Measurements from ENCODE around the gene BAIAP2L1.
"Not testable (repeated sequence)": the region's sequence is repeated elsewhere in the genome, so short reads cannot be mapped to it uniquely, and the experiment has no call there.

The BAIAP2L1 gene

GRCh38 chr7:98420966-98421612 lies 20.2 kb upstream of the BAIAP2L1 start:
- no peak overlapping the region for H3K27ac ChIP-seq
- TF ChIP-seq ZFX (IDR thresholded peaks at IDR 0.05), result no peak
- TF ChIP-seq CTCF (conservative IDR thresholded peaks at IDR 0.05), result peak; percentile 100

- H3K27ac ChIP-seq, result not testable (repeated sequence)
Measured at GRCh38 chr7:98419988-98420387, 19.1 kb upstream of the BAIAP2L1 start.

- H3K27ac ChIP-seq, result peak overlapping the region; percentile 12; the same call in 1 of the 2 replicates
Measured at GRCh38 chr7:98419316-98419691, 18.4 kb upstream of the BAIAP2L1 start.

- TF ChIP-seq CTCF (conservative IDR thresholded peaks at IDR 0.05) (no peak), ZFX (IDR thresholded peaks at IDR 0.05) (no peak)
- peak overlapping the region; percentile 12; the same call in 1 of the 2 replicates for H3K27ac ChIP-seq
Measured at GRCh38 chr7:98418636-98419315, 17.9 kb upstream of the BAIAP2L1 start.

GRCh38 chr7:98418271-98418635 lies 17.4 kb upstream of the BAIAP2L1 start:
- H3K27ac ChIP-seq, result 0 out of 2 replicates have a peak overlapping the region, but pooled peaks have one; percentile 12
- TF ChIP-seq ZFX (IDR thresholded peaks at IDR 0.05) (no peak), CTCF (conservative IDR thresholded peaks at IDR 0.05) (no peak)

- not testable (repeated sequence) for H3K27ac ChIP-seq
Measured at GRCh38 chr7:98417604-98418270, 16.8 kb upstream of the BAIAP2L1 start.

GRCh38 chr7:98414205-98414900 lies 13.5 kb upstream of the BAIAP2L1 start:
- no peak overlapping the region for H3K27ac ChIP-seq
- TF ChIP-seq ZFX (IDR thresholded peaks at IDR 0.05) (no peak), CTCF (conservative IDR thresholded peaks at IDR 0.05) (no peak)

GRCh38 chr7:98413655-98414054 lies 12.8 kb upstream of the BAIAP2L1 start:
- not testable (repeated sequence) for H3K27ac ChIP-seq

GRCh38 chr7:98409843-98410242 lies 9.0 kb upstream of the BAIAP2L1 start:
- peak overlapping the region; percentile 87 for H3K27ac ChIP-seq

GRCh38 chr7:98408146-98408545 lies 7.3 kb upstream of the BAIAP2L1 start:
- H3K27ac ChIP-seq, result not testable (repeated sequence)

More at GRCh38 chr7:98409843-98410242, 9.0 kb upstream of the BAIAP2L1 start:
- no peak for TF ChIP-seq CTCF (conservative IDR thresholded peaks at IDR 0.05)
- no peak for TF ChIP-seq ZFX (IDR thresholded peaks at IDR 0.05)

Measured in C4-2B (cell line).